Stimulated activated CD8-positive, alpha-beta memory T cell treated with anti-CD3 and anti-CD28 coated beads, Interleukin-7, amount 100 ng/mL, for 4 hours (primary cell): ENCODE results near the gene MYBPC2.
"Not testable (repeated sequence)": the region's sequence is repeated elsewhere in the genome, so short reads cannot be mapped to it uniquely, and the experiment has no call there.

Experiments
- DNase-seq, 2 donors: peaks; one replicate each; pipeline ENCODE4 v3.0.0-alpha.2; 2020; ENCODE audit warnings: low read depth in 2 of 2

Gene MYBPC2

DNA sequence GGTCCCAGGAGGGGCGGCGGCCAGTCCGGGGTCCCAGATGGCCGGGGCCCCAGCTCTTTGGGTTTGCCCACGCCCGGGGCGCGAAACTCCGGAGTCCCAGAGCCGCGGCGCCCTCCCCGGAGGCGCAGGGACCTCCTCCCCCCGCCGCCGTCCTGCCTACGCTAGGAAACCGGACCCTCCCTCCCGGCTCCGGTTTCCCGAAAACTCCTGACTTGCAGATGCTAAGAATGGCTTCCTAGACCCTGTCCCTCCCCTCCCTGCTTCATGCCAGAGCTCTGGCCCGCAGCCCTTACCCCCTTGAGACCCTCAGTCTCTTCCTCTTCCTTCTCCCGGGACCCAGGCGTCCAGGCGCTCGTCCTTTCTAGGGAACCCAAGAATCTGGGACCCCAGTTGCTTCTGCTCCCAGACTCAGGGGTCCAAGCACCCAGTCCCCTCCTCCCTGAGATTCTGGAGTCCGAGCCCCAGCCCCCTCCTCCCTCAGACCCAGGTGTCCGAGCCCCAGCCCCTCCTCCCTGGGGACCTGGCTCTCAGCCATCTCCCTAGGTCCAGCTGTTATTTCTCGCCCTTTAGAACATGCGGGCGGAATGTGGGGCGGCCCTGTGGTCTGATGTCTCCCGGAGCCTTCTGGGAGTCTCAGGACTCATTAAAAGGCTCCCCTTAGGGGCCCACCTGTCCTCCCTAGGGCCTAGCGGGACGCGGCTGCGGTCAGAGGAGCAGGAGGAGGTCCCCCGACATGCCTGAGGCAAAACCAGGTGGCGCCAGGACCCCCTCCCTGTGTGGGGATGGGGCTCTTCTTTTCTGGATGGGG, at the start of gene MYBPC2:
Gene MYBPC2, plus strand, starts transcription at position 672 of the 808 bp plus-strand sequence. Its CDS starts 62 bp downstream, at position 734.
- DNase-seq: no peak

DNA sequence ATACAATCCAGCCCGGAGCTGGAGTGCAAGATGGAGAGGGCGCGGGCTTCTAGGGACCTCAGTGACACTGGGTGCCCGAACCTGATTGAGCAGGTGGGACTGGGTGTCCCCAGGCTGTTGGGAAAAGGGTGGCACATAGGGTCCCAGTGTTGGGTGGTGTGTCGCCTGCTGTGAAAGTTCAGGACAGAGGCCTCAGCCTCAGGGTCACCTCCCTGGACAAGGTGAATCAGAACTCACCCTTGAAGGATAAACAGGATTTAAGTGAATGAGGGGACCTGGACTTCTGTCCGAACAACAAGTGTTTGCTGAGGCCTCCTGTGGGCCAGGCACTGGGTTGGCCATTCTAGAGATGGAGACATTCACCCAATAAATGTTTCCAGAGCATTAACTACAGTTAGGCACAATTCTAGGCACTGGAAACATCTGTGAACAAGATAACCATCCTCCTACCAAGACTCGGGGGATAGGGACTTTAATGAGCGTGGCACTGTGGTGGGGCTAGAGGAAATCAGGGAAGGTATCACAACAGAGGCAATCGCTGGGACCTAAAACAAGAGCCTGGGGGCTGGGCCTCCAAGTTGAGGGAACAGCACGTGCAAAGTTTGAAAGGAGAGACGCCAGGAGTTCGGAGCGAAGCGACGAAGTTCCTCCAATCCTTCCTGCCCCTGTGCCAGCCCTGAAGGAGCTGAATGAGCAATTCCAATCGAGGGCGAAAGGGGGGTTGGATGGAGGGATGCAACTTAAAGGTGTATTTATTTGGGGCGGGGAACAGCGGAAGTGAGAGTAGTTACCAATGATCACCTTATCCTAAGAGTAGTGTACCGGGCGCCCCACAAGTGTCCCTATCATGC, 49.5 kb upstream of the MYBPC2 start:
- DNase-seq: no peak

DNA sequence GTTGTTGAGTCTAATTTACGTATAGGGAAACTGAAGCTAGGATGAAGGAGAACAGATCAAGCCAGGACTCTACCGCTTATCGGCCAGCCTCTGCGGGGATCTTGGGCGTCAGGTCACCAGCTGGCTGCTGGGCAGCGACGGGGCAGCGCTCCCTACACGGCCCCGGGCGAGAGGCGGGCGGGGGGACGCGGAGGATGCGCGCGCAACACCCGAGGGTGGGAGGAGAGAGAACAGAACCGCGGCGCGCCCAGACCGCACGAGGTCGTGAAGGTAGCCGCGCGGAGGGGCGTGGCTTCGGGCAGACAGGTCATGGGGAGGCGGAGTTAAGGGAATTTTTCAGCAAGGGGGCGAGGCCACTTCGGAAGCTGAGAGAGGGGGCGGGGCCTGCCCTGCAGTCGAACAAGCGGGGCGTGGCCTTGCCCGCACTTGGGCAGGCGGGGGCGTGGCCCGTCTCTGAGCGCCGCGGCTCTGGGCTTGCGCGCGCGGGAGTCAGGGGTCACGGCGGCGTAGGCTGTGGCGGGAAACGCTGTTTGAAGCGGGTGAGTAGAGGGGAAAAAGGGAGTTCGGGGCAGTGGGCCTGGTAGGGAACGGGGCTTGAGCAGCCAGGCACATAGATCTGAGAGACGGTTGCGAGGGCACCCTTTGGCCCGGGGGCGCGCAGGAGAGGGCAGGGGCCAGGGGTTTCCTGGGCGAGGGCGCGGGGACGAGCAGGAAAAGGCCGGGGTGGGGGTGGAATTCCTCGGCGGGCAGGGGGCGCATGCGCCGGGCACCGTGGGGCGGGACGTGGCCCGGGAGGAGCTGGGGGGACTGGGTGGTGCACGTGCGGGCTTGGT, 48.6 kb upstream of the MYBPC2 start, which contains the start of gene POLD1:
Gene POLD1, plus strand, starts transcription at position 496 of the 833 bp plus-strand sequence. CDS start 14,505 bp downstream, outside the sequence.
- DNase-seq: peak; percentile 98 to 99

DNA sequence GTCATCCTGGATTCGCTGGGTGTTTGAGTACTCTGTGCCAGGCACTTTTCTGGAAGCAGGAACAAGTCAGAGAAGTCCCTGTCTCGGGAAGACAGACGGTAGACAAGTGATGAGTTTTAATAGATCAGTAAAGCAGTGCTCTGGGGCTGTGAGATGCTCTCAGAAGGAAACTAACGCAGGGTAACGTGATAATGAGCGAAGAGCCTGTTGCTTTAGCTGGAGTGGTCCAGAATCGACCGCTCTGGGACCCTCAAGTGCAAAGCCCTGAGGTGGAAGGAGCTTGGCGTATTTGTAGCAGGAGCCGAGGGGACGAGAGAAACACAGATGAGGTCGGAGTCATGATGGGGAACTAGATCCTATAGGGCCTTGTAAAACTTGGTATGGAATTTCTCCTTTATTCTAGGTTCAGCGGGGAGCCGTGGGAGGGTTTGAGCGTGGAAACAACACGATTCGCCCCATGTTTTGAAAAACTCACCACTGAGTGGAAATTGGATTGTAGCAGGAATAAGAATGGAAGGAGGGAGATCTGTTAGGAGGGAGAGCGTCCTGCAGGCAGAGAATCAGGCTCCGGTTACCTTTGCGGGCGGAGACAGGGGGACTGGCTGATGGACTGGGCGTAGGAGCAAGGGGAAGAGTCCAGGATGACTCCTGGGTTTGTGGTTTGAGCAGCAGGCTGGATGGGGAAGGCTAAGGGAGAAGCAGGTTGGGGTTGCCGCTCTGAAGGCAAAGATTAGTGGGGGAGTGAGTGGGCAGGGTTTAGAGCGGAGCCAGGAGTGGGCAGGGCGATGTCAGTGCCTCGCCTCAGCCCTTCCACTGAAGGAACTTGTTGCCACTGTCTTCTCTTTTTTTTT, 47.8 kb upstream of the MYBPC2 start:
- no peak for DNase-seq

DNA sequence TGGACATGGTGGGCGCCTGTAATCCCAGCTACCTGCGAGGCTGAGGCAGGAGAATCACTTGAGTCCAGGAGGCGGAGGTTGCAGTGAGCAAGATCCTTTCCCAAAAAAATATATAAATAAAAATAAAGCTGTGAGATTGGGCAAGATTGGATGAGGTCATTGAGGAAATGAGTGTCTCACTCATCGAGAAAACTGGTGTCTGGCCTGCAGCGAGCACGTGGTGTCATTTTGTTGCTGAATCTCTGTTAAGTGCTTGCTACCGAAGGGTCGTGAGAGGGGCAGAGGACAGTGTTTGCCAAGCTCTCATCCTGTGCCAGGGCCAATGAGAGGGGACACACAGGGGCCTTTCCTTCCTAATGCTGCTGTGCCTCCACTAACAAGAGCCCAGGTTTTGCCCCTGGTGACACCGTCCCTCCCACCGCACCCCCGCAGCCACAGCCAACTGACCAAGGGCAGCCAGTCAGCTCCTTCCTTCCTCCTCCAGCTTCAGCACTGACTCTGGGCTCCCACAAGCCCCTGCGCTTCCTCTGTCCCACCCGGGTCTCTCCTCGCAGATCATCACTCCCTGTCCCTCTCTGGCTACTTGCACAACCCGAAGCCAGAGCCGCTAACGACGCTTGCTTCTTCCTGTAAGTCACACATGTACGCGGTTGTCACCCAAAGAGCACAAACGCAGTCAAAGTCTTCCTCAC, 45.4 kb upstream of the MYBPC2 start:
- no peak for DNase-seq

DNA sequence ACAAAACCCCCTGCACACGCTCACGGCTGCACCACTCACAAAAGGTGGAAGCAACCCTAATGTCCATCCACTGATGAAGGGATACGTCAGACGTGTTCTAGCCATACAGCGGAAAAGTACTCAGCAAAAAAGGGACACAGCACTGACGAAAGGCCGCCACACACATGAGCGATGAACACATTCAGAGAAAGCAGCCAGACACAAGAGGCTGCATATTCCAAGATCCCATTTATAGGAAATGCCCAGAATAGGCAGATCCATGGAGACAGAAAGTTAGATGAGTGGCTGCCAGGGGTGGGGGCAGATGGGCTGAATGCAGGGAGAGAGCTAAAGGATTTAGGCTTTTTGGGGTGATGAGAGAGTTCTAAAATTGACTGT, 44.8 kb upstream of the MYBPC2 start:
- DNase-seq: no peak

DNA sequence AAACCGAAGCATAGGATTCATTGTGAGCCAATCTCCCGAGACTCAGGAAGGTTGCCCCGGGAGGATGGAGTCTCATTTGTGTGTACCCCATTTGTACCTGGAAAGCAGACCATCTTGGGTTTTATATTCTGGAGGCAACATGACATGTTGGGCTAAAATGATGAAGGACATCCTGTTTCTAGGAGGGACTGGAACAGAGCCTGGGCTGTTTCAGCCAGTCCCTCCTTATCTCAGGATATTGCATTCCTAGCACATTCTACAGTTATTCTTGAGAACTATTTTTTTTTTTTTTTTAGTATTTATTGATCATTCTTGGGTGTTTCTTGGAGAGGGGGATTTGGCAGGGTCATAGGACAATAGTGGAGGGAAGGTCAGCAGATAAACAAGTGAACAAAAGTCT, 42.4 kb upstream of the MYBPC2 start:
- not testable (repeated sequence) for DNase-seq

DNA sequence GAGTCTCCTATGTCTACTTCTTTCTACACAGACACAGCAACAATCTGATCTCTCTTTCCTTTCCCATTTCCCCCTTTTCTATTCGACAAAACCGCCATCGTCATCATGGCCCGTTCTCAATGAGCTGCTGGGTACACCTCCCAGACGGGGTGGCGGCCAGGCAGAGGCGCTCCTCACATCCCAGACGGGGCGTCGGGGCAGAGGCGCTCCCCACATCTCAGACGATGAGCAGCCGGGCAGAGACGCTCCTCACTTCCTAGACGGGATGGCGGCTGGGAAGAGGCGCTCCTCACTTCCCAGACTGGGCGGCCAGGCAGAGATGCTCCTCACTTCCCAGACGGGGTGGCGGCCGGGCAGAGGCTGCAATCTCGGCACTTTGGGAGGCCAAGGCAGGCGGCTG, 41.7 kb upstream of the MYBPC2 start:
- not testable (repeated sequence) for DNase-seq

DNA sequence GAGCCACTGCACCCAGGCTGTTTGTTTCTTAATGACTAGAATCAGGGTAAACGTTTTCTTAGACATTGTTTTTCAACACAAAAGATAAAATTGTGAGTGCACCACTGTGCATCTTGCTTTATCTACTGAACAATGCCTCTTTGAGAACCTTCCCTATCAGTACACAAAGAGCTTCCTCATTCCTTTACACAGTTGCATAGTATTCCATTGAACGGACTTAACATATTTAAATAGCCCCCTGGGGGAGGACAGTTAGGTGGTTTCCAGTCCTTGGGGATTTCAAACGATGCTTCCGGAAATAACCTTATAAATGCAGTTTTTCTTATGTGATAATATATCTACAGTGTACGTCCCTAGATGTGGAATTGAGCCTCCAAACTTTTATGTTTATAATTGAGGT, 39.9 kb upstream of the MYBPC2 start:
- DNase-seq: no peak

DNA sequence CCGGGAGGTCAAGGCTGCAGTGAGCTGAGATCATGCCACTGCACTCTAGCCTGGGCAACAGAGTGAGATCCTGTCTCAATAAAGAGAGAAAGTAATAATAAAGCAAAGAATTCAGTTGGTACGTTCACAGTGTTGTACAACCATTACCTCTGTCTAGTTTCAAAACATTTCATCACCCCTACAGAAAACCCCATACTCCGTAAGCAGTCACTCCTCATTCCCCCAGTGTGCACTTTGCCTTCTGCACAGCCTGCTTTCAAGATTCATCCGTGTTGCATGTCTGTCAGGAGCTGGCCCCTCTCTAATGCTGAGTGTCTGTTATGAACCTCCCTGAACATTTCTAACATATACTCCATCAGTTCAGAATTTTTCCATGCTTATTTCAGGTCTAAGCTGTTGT, 39.1 kb upstream of the MYBPC2 start:
- no peak for DNase-seq

DNA sequence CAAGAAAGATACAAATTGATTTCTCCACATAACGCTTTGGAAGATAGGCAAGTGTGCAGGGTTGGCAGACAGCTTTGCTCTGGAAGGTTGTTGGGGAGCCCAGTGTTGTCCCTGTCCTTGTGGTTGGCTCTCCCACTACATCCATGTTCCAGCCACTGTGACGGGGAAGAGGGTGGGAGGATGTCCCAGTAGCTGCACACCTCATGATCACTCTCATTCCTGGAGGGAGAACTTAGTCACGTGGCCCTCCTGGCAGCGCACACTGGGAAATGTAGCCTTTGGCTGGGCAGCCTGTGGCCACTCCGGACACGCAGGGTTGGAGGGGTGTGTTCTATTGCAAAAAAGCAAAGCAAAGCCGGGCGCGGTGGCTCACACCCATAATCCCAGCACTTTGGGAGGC, 38.7 kb upstream of the MYBPC2 start:
- no peak for DNase-seq

DNA sequence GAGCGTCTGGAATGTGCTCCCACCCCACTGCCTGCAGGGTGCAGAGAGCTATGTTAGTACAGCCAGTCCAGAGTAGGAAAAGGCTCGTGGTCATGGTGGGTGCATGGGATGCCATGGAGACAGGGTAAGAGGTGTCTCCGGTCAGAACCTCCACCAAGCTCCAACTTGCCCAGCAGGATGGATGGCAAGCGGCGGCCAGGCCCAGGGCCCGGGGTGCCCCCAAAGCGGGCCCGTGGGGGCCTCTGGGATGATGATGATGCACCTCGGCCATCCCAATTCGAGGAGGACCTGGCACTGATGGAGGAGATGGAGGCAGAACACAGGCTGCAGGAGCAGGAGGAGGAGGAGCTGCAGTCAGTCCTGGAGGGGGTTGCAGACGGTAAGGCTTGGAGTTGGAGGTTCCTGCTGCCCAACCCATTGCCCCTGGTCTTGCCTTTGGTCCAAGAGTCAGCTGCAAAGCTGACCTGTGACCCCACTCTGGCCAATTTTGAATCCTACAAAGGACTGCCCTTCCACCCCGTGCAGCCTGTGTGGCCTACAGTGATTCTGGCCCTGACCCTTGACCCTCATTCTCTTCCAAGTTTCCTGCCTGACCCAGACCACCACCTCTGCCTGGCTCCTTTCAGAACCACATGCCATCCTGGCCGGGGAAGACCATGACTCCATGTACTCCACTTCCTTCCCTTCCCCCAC, 33.9 kb upstream of the MYBPC2 start:
- no peak for DNase-seq

DNA sequence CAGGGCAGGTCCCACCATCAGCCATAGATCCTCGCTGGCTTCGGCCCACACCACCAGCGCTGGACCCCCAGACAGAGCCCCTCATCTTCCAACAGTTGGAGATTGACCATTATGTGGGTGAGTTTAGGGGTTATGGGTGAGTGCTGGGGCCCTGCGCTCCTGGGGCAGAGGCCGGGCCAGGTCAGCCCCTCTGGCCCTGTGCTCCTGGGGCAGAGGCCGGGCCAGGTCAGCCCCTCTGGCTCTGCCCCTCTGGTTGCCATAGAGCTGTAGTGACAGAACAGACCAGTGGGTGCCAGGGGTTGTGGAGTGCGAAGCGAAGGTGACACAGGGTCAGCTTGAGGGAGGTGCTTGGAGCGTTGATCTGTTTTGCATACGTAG, 33.3 kb upstream of the MYBPC2 start:
- no peak for DNase-seq

DNA sequence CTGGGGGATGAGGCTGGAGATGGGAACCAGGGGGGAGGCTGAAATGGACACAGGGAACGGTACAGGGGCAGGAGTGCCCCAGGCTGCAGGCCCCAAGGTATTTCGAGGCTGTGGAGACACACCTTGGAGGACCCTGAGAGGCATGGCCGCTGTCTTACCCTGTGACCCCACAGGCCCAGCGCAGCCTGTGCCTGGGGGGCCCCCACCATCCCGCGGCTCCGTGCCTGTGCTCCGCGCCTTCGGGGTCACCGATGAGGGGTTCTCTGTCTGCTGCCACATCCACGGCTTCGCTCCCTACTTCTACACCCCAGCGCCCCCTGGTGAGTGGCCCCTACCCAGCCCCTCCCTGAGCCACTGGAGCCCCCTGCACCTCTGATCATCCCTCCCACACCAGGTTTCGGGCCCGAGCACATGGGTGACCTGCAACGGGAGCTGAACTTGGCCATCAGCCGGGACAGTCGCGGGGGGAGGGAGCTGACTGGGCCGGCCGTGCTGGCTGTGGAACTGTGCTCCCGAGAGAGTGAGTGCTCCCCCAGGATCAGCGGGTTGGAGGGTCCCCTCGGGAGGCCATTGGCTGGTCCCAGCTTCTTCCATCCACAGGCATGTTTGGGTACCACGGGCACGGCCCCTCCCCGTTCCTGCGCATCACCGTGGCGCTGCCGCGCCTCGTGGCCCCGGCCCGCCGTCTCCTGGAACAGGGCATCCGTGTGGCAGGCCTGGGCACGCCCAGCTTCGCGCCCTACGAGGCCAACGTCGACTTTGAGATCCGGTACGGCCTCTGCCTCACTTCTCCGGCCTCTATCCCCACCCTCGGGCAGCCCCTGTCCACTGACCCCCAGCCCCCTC, 30.9 kb upstream of the MYBPC2 start:
- no peak for DNase-seq

DNA sequence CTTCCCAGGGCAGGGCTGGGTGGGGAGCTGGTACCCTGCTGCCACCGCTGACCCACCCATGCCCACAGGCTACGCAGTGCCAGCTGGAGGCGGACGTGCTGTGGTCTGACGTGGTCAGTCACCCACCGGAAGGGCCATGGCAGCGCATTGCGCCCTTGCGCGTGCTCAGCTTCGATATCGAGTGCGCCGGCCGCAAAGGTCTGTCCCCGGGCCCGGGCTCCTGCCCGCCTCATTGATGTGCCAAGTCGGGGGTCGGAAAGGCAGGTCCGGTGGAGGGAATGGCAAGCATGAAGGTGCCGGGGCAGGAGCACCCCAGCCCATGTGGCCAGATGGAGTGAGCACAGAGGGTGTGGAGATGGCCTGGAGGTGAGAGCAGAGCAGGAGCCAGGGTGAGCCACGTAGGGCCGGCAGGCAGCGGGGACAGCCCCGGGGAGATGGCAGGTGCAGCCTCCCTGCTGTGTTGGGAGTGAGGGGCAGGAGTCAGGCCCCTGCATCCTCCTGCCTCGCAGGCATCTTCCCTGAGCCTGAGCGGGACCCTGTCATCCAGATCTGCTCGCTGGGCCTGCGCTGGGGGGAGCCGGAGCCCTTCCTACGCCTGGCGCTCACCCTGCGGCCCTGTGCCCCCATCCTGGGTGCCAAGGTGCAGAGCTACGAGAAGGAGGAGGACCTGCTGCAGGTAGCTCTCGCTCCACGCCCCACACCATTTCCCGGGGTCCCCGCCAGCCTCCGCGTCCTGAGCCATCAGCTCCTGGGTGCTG, 30.0 kb upstream of the MYBPC2 start:
- no peak for DNase-seq

DNA sequence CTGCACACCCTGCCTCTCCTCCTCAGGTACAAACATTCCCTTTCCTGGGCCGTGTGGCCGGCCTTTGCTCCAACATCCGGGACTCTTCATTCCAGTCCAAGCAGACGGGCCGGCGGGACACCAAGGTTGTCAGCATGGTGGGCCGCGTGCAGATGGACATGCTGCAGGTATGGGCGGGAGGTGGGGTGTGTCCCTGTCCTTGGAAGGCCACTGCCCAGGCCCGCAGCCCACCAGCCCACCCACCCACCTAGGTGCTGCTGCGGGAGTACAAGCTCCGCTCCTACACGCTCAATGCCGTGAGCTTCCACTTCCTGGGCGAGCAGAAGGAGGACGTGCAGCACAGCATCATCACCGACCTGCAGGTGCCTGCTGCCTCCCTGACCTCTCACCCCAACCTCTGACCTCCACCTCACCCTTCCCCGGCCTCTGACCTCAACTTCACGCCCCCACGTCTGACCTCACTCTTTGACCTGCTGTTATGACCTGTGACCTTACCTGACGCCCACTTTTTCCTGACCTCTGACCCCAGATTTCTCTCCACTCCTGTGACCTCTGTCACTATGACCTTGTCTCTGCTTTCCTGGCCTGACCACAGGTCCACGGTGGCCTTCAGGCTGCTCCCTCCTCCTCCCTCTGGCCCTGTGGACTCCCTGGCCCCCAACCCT, 26.4 kb upstream of the MYBPC2 start:
- DNase-seq: no peak

DNA sequence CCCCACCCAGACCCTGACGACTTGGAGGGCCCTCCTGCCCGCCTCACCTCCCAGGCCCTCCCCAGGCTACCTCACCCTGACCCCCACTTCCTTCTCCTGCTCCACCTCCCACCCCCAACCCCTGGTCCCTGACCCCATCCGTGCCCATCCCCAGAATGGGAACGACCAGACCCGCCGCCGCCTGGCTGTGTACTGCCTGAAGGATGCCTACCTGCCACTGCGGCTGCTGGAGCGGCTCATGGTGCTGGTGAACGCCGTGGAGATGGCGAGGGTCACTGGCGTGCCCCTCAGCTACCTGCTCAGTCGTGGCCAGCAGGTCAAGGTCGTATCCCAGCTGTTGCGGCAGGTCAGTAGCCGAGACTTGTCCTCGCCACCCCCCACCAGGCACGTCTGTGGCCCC, 25.9 kb upstream of the MYBPC2 start:
- DNase-seq: no peak

DNA sequence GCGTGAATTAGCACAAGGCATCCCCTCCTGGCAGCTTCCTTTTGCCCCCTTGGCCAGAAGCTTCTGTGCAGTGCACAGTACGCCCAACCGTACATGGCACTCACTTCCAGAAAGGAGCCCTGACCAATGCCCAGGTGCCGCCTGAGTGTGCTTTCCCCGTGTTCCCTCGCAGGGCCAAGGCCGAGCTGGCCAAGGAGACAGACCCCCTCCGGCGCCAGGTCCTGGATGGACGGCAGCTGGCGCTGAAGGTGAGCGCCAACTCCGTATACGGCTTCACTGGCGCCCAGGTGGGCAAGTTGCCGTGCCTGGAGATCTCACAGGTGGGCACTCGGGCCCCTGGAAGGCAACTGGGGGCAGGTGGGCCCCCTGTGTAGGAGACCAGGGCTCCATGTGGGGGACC, 23.3 kb upstream of the MYBPC2 start:
- DNase-seq: no peak
